ENCODE results near the gene AGAP1.

Gene AGAP1

GRCh38 chr2:235854276-235854675 is 360.4 kb downstream of the AGAP1 start:
- peak; percentile 40 for DNase-seq

GRCh38 chr2:235855011-235855410 is 361.2 kb downstream of the AGAP1 start:
- no peak for DNase-seq

- DNase-seq, result no peak
Observed at GRCh38 chr2:235856151-235856854, 362.5 kb downstream of the AGAP1 start.

- DNase-seq, result no peak
Observed at GRCh38 chr2:235857598-235857997, 363.8 kb downstream of the AGAP1 start.

- DNase-seq, result no peak
Observed at GRCh38 chr2:235858881-235859280, 365.0 kb downstream of the AGAP1 start.

GRCh38 chr2:235859651-235860050 is 365.8 kb downstream of the AGAP1 start:
- no peak for DNase-seq

GRCh38 chr2:235860111-235860510 is 366.3 kb downstream of the AGAP1 start:
- no peak for DNase-seq

GRCh38 chr2:235860871-235861270 is 367.0 kb downstream of the AGAP1 start:
- DNase-seq, result no peak

- no peak for DNase-seq
Observed at GRCh38 chr2:235861383-235861782, 367.5 kb downstream of the AGAP1 start.

- DNase-seq, result no peak
Observed at GRCh38 chr2:235863414-235863813, 369.6 kb downstream of the AGAP1 start.

- no peak for DNase-seq
Observed at GRCh38 chr2:235864302-235864701, 370.5 kb downstream of the AGAP1 start.

GRCh38 chr2:235864733-235865515 is 371.1 kb downstream of the AGAP1 start:
- DNase-seq, result no peak

GRCh38 chr2:235866373-235866772 is 372.5 kb downstream of the AGAP1 start:
- no peak for DNase-seq

- no peak for DNase-seq
Observed at GRCh38 chr2:235868224-235868623, 374.4 kb downstream of the AGAP1 start.

GRCh38 chr2:235868645-235869044 is 374.8 kb downstream of the AGAP1 start:
- DNase-seq, result no peak

- DNase-seq, result no peak
Observed at GRCh38 chr2:235870515-235870914, 376.7 kb downstream of the AGAP1 start.

GRCh38 chr2:235876099-235876679 is 382.3 kb downstream of the AGAP1 start:
- no peak for DNase-seq

GRCh38 chr2:235877275-235877802 is 383.5 kb downstream of the AGAP1 start:
- DNase-seq, result no peak

- DNase-seq, result no peak
Observed at GRCh38 chr2:235879116-235879515, 385.3 kb downstream of the AGAP1 start.

GRCh38 chr2:235883675-235884074 is 389.8 kb downstream of the AGAP1 start:
- no peak for DNase-seq

GRCh38 chr2:235889302-235889630 is 395.4 kb downstream of the AGAP1 start:
- no peak for DNase-seq

GRCh38 chr2:235893129-235893698 is 399.4 kb downstream of the AGAP1 start:
- no peak for DNase-seq

GRCh38 chr2:235894839-235895238 is 401.0 kb downstream of the AGAP1 start:
- DNase-seq, result no peak

GRCh38 chr2:235896061-235896460 is 402.2 kb downstream of the AGAP1 start:
- no peak for DNase-seq

Data from NCI-H226 (cell line).